WTC11 (cell line): ENCODE results near the gene CREBRF.

ENCODE experiments used
- ATF1 ChIP-seq: sonication (generic); formaldehyde crosslinking; IDR thresholded peaks from 2 replicates; pipeline ENCODE4 v1.8.1; 2023; ENCODE audit warnings: mild to moderate bottlenecking, moderate library complexity, missing genetic modification reagents
- CBFB ChIP-seq: sonication (generic); formaldehyde crosslinking; IDR thresholded peaks from 2 replicates; pipeline ENCODE4 v1.8.1; 2022; ENCODE audit warnings: mild to moderate bottlenecking, low read depth, missing genetic modification reagents
- CTCF ChIP-seq: fragments of 200-600 bp; IDR thresholded peaks from 2 replicates; pipeline ENCODE4 v1.8.0; 2022; ENCODE audit warnings: antibody characterized with exemption
- NR3C1 ChIP-seq: sonication (generic); formaldehyde crosslinking; conservative IDR thresholded peaks from 2 replicates; pipeline ENCODE4 v1.8.1; 2023; ENCODE audit warnings: low read depth, mild to moderate bottlenecking, missing genetic modification reagents
- TF ChIP-seq, protein P1 (sequence below): fragments of 250-450 bp; sonication (Bioruptor Pico); IDR thresholded peaks from 2 replicates; pipeline ENCODE4 v1.9.0; 2021; ENCODE audit warnings: mild to moderate bottlenecking, borderline replicate concordance
- TF ChIP-seq, protein P2 (sequence below): sonication (generic); formaldehyde crosslinking; IDR thresholded peaks from 2 replicates; pipeline ENCODE4 v1.8.1; 2023; ENCODE audit warnings: mild to moderate bottlenecking, missing genetic modification reagents

DNA sequence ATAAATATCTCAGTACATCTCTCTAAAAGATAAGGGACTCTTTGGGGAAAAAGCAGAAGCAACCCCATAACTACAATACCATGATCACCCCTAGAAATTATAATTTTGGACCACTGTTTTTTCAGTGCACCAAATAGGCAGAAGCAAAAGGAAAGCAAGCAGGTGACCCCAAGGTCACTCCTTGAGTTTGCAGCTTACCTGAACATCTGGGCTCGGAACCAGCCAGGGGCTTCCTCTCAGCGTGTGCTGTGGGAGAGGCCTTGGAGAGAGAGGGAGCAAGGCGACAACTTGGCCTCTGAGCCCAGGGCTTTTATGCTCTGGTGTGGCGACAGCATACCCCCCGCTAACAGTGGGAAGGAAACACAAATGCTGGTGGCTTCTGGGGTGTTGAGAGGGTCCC is 105.0 kb downstream of the CREBRF start:
- TF ChIP-seq NR3C1 (CRISPR knock-in tag): no peak
- TF ChIP-seq CTCF: no peak
- TF ChIP-seq, protein P1, sequence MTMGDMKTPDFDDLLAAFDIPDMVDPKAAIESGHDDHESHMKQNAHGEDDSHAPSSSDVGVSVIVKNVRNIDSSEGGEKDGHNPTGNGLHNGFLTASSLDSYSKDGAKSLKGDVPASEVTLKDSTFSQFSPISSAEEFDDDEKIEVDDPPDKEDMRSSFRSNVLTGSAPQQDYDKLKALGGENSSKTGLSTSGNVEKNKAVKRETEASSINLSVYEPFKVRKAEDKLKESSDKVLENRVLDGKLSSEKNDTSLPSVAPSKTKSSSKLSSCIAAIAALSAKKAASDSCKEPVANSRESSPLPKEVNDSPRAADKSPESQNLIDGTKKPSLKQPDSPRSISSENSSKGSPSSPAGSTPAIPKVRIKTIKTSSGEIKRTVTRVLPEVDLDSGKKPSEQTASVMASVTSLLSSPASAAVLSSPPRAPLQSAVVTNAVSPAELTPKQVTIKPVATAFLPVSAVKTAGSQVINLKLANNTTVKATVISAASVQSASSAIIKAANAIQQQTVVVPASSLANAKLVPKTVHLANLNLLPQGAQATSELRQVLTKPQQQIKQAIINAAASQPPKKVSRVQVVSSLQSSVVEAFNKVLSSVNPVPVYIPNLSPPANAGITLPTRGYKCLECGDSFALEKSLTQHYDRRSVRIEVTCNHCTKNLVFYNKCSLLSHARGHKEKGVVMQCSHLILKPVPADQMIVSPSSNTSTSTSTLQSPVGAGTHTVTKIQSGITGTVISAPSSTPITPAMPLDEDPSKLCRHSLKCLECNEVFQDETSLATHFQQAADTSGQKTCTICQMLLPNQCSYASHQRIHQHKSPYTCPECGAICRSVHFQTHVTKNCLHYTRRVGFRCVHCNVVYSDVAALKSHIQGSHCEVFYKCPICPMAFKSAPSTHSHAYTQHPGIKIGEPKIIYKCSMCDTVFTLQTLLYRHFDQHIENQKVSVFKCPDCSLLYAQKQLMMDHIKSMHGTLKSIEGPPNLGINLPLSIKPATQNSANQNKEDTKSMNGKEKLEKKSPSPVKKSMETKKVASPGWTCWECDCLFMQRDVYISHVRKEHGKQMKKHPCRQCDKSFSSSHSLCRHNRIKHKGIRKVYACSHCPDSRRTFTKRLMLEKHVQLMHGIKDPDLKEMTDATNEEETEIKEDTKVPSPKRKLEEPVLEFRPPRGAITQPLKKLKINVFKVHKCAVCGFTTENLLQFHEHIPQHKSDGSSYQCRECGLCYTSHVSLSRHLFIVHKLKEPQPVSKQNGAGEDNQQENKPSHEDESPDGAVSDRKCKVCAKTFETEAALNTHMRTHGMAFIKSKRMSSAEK: no peak
- no peak for TF ChIP-seq CBFB (CRISPR knock-in tag)
- TF ChIP-seq, protein P2, sequence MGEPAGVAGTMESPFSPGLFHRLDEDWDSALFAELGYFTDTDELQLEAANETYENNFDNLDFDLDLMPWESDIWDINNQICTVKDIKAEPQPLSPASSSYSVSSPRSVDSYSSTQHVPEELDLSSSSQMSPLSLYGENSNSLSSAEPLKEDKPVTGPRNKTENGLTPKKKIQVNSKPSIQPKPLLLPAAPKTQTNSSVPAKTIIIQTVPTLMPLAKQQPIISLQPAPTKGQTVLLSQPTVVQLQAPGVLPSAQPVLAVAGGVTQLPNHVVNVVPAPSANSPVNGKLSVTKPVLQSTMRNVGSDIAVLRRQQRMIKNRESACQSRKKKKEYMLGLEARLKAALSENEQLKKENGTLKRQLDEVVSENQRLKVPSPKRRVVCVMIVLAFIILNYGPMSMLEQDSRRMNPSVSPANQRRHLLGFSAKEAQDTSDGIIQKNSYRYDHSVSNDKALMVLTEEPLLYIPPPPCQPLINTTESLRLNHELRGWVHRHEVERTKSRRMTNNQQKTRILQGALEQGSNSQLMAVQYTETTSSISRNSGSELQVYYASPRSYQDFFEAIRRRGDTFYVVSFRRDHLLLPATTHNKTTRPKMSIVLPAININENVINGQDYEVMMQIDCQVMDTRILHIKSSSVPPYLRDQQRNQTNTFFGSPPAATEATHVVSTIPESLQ (CRISPR knock-in tag): no peak
- TF ChIP-seq ATF1 (CRISPR knock-in tag): no peak
